HG02571 (cell line): ENCODE results near the gene SNCAIP.

Experiments
- ATAC-seq: cut with Tn5 transposase; IDR thresholded peaks from one replicate; pipeline ENCODE4 v1.9.1; 2021; ENCODE audit warnings: mild to moderate bottlenecking, moderate library complexity; ENCODE audit not compliant: unreplicated experiment

The SNCAIP gene

GRCh38 chr5:122420537-122421236, 108.7 kb downstream of the SNCAIP start:
- no peak for ATAC-seq

- peak; percentile 87 for ATAC-seq
These were observed 109.5 kb downstream of the SNCAIP start for GRCh38 chr5:122421374-122422079.

GRCh38 chr5:122423221-122423620, 111.2 kb downstream of the SNCAIP start:
- ATAC-seq, result no peak

GRCh38 chr5:122424132-122424531, 112.1 kb downstream of the SNCAIP start:
- ATAC-seq, result no peak

- no peak for ATAC-seq
These were observed 114.3 kb downstream of the SNCAIP start for GRCh38 chr5:122426301-122426700.

- ATAC-seq, result no peak
These were observed 115.6 kb downstream of the SNCAIP start for GRCh38 chr5:122427621-122428020.

GRCh38 chr5:122429545-122430318, 117.7 kb downstream of the SNCAIP start:
- no peak for ATAC-seq

- ATAC-seq, result no peak
These were observed 118.2 kb downstream of the SNCAIP start for GRCh38 chr5:122430319-122430586.

GRCh38 chr5:122431298-122431697, 119.3 kb downstream of the SNCAIP start:
- no peak for ATAC-seq

- no peak for ATAC-seq
These were observed 122.4 kb downstream of the SNCAIP start for GRCh38 chr5:122434205-122434970.

- ATAC-seq, result no peak
These were observed 123.2 kb downstream of the SNCAIP start for GRCh38 chr5:122435234-122435633.

- no peak for ATAC-seq
These were observed 123.7 kb downstream of the SNCAIP start for GRCh38 chr5:122435761-122436160.

GRCh38 chr5:122436615-122437014, 124.6 kb downstream of the SNCAIP start:
- no peak for ATAC-seq

GRCh38 chr5:122439645-122440044, 127.6 kb downstream of the SNCAIP start:
- ATAC-seq, result no peak

GRCh38 chr5:122442938-122443337, 130.9 kb downstream of the SNCAIP start:
- ATAC-seq, result no peak

- ATAC-seq, result no peak
These were observed 132.4 kb downstream of the SNCAIP start for GRCh38 chr5:122444411-122444810.

- no peak for ATAC-seq
These were observed 133.0 kb downstream of the SNCAIP start for GRCh38 chr5:122445070-122445469.

- ATAC-seq, result no peak
These were observed 135.0 kb downstream of the SNCAIP start for GRCh38 chr5:122447072-122447471.

GRCh38 chr5:122447879-122448278, 135.8 kb downstream of the SNCAIP start:
- ATAC-seq, result no peak

GRCh38 chr5:122454541-122454940, 142.5 kb downstream of the SNCAIP start:
- no peak for ATAC-seq

GRCh38 chr5:122455939-122456338, 143.9 kb downstream of the SNCAIP start:
- no peak for ATAC-seq
